Parathyroid adenoma (tissue), 2 donors: ENCODE results near the gene LAMC1.

Source experiments
- H2AFZ ChIP-seq: fragments of 300-600 bp; sonication (generic); one replicate; pipeline ENCODE4 v1.7.0; 2017; ENCODE audit warnings: antibody characterized with exemption, mild to moderate bottlenecking
- H3K27ac ChIP-seq: fragments of 300-600 bp; sonication (generic); one replicate; pipeline ENCODE4 v1.7.0; 2017
- H3K27me3 ChIP-seq: fragments of 300-600 bp; sonication (generic); one replicate; pipeline ENCODE4 v1.7.0; 2017; ENCODE audit warnings: low read length; ENCODE audit not compliant: control insufficient read depth, insufficient read depth
- H3K36me3 ChIP-seq: fragments of 300-600 bp; sonication (generic); one replicate; pipeline ENCODE4 v1.7.0; 2017; ENCODE audit warnings: low read length; ENCODE audit not compliant: control insufficient read depth, insufficient read depth
- H3K4me1 ChIP-seq: fragments of 300-600 bp; sonication (generic); one replicate; pipeline ENCODE4 v1.7.0; 2017; ENCODE audit warnings: control low read depth
- H3K4me2 ChIP-seq: fragments of 300-600 bp; sonication (generic); one replicate; pipeline ENCODE4 v1.7.0; 2017; ENCODE audit warnings: low read length
- H3K4me3 ChIP-seq: fragments of 300-600 bp; sonication (generic); one replicate; pipeline ENCODE4 v1.7.0; 2017; ENCODE audit warnings: low read depth, low read length
- H3K79me2 ChIP-seq: fragments of 300-600 bp; sonication (generic); one replicate; pipeline ENCODE4 v1.7.0; 2017; ENCODE audit warnings: control low read depth
- H3K9ac ChIP-seq: fragments of 300-600 bp; sonication (generic); one replicate; pipeline ENCODE4 v1.7.0; 2017; ENCODE audit warnings: mild to moderate bottlenecking
- H3K9me3 ChIP-seq: fragments of 300-600 bp; sonication (generic); one replicate; pipeline ENCODE4 v1.7.0; 2017; ENCODE audit warnings: low read length; ENCODE audit not compliant: control insufficient read depth
- CTCF ChIP-seq: fragments of 300-600 bp; sonication (generic); IDR thresholded peaks from one replicate; pipeline ENCODE4 v1.7.0; 2017; ENCODE audit warnings: antibody characterized with exemption, mild to moderate bottlenecking
- donor health status: primary hyperparathyroidism.

Gene LAMC1

GRCh38 chr1:183105449-183105848, 82.2 kb downstream of the LAMC1 start:
- H3K27ac ChIP-seq: no peak overlapping the region
- no peaks in the 10 kb centered on the region for H3K79me2 ChIP-seq
- H3K36me3 ChIP-seq: no peaks in the 10 kb centered on the region
- no peaks in the 10 kb centered on the region for H3K9me3 ChIP-seq
- TF ChIP-seq CTCF: no peak
- H2AFZ ChIP-seq: no peak overlapping the region
- no peak overlapping the region for H3K4me2 ChIP-seq
- H3K4me1 ChIP-seq: no peaks in the 10 kb centered on the region
- H3K27me3 ChIP-seq: no peaks in the 10 kb centered on the region
- no peak overlapping the region for H3K4me3 ChIP-seq
- no peak overlapping the region for H3K9ac ChIP-seq

DNA sequence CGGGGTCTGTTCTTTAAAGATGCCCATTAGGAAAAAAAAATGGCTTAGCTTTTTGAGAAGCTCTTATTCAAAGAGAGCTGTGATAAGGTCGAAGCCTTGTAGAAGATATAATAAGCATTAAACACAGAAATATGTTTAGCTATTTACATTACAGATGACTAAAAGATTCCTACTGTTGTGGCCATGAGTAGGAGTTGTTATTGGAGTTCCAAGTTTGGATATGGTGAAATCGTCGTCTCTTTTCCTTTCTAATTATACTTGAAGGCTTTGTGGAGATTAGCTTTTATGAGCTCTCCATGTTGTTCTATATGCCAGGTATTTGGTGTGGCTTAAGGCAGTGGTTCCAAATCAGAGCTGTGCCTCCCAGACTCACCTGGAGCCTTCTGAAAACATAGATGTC, 82.9 kb downstream of the LAMC1 start:
- no peak for TF ChIP-seq CTCF
- H3K9ac ChIP-seq: no peak overlapping the region
- H3K36me3 ChIP-seq: no peaks in the 10 kb centered on the region
- no peak overlapping the region for H2AFZ ChIP-seq
- H3K27ac ChIP-seq: no peak overlapping the region
- no peaks in the 10 kb centered on the region for H3K4me1 ChIP-seq
- no peaks in the 10 kb centered on the region for H3K9me3 ChIP-seq
- no peak overlapping the region for H3K4me2 ChIP-seq
- no peak overlapping the region for H3K4me3 ChIP-seq
- no peaks in the 10 kb centered on the region for H3K27me3 ChIP-seq
- H3K79me2 ChIP-seq: no peaks in the 10 kb centered on the region

DNA sequence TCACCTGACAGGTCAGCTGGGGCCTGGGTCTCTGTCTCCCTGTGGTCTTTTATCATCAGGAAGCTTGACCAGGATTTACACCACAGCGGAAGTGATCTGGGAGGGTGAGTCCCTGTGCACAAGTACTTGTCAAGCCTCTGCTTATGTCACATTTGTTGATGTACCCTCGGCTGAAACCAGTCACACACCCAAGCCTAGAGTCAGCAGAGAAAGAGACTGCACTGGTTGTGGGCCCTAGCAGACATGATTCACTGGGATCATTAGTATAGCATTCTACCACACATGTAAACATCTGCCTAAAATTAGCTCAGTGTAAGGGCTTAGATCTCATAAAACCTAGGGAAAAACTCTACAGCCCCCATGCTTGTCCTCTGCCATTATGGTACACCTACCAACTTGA, 83.5 kb downstream of the LAMC1 start:
- Histone ChIP-seq H3K4me1 (no peaks in the 10 kb centered on the region), H3K79me2 (no peaks in the 10 kb centered on the region), H3K9ac (no peak overlapping the region), H2AFZ (no peak overlapping the region), H3K27ac (no peak overlapping the region), H3K4me3 (no peak overlapping the region), H3K9me3 (no peaks in the 10 kb centered on the region), H3K4me2 (no peak overlapping the region), H3K27me3 (no peaks in the 10 kb centered on the region), H3K36me3 (no peaks in the 10 kb centered on the region)
- TF ChIP-seq CTCF: no peak

DNA sequence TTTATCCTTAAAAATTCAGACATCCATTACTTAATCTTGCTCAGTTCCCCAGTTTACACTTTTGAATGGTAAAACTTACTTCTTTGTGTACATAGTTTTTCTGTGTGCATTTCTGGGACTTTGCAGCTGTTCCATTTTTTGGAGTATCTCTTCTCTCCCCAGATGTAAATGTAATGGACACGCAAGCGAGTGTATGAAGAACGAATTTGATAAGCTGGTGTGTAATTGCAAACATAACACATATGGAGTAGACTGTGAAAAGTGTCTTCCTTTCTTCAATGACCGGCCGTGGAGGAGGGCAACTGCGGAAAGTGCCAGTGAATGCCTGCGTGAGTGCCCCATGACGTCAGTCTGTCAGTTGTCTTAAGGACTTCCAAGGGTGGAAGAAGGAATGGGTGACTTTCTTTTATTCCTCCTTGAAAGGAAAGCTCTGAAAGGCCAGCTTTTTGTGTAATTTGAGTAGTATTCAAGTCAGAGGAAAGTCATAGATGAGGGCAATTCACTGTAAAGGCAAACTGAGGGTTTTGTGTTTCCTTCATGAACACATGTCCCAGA, 87.2 kb downstream of the LAMC1 start:
- no peak overlapping the region for H3K27ac ChIP-seq

More for the DNA sequence above, 87.2 kb downstream of the LAMC1 start:
- Histone ChIP-seq H3K27me3 (no peaks in the 10 kb centered on the region), H2AFZ (no peak overlapping the region), H3K79me2 (no peaks in the 10 kb centered on the region), H3K4me2 (no peak overlapping the region), H3K9ac (no peak overlapping the region), H3K9me3 (no peaks in the 10 kb centered on the region), H3K4me3 (no peak overlapping the region), H3K36me3 (no peaks in the 10 kb centered on the region), H3K4me1 (no peaks in the 10 kb centered on the region)
- no peak for TF ChIP-seq CTCF
